Transverse colon (tissue), 4 donors: Measurements from ENCODE around the gene MROH7.

Experiments used
- CTCF ChIP-seq, 5 experiments: fragments of 200-600 bp in 3 of 5; fragments of 450-650 bp in 2 of 5; sonication (generic) in 3 of 5; IDR thresholded peaks; 1 replicate in 2 of 5; 2 replicates in 3 of 5; pipeline ENCODE4 v1.5.1; 2016 to 2017; ENCODE audit warnings: antibody characterized with exemption in 5 of 5, inconsistent platforms in 3 of 5, mild to moderate bottlenecking in 2 of 5, moderate library complexity in 1 of 5
- EP300 ChIP-seq: sonication (generic); formaldehyde crosslinking; IDR thresholded peaks from one replicate; pipeline ENCODE4 v1.6.1; 2017; ENCODE audit warnings: antibody characterized with exemption, low read depth
- POLR2A ChIP-seq: fragments of 450-650 bp; IDR thresholded peaks from one replicate; pipeline ENCODE4 v1.6.1; 2016; ENCODE audit warnings: antibody characterized with exemption, mild to moderate bottlenecking, moderate library complexity
- POLR2AphosphoS5 ChIP-seq, 3 donors: sonication (generic); formaldehyde crosslinking; IDR thresholded peaks; one replicate each; pipeline ENCODE4 v1.6.1; 2016; ENCODE audit warnings: antibody characterized with exemption in 3 of 3

DNA sequence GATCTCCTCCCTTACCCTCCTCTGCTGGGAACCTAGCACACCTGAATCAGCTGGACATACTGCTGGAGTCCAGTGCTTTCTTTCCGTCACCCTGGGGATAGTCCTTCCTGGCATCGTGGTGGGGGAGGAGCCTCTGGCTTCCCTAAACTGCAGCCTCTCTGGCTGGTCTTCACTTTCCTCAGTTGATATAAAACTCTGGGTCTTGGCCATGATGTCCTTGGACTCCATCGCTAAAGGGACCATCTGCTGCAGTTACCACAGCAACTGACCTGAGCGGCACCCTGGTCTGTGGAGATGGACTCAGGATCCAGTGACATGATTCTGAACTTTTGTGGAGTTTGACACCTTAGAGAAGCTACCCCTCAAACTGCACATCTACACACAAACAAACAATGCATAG, 99.9 kb downstream of the MROH7 start:
- TF ChIP-seq POLR2AphosphoS5 (IDR thresholded peaks at IDR 0.05), result no peak
- no peak for TF ChIP-seq CTCF (IDR thresholded peaks at IDR 0.05)
- TF ChIP-seq POLR2A, result no peak
- TF ChIP-seq EP300, result no peak
